Stimulated activated CD4-positive, alpha-beta T cell treated with anti-CD3 and anti-CD28 coated beads, Interleukin-4, amount 100 ng/mL, for 48 hours (primary cell): Measurements from ENCODE around the gene MAN1A2.
A peak's percentile ranks its signal among the peaks of the same experiment; 100 is the strongest.
"Not testable (repeated sequence)": the region's sequence is repeated elsewhere in the genome, so short reads cannot be mapped to it uniquely, and the experiment has no call there.

Experiments used
- DNase-seq, 2 donors: peaks; one replicate each; pipeline ENCODE4 v3.0.0-alpha.2; 2020; ENCODE audit warnings: low read depth in 2 of 2

MAN1A2 gene

DNA sequence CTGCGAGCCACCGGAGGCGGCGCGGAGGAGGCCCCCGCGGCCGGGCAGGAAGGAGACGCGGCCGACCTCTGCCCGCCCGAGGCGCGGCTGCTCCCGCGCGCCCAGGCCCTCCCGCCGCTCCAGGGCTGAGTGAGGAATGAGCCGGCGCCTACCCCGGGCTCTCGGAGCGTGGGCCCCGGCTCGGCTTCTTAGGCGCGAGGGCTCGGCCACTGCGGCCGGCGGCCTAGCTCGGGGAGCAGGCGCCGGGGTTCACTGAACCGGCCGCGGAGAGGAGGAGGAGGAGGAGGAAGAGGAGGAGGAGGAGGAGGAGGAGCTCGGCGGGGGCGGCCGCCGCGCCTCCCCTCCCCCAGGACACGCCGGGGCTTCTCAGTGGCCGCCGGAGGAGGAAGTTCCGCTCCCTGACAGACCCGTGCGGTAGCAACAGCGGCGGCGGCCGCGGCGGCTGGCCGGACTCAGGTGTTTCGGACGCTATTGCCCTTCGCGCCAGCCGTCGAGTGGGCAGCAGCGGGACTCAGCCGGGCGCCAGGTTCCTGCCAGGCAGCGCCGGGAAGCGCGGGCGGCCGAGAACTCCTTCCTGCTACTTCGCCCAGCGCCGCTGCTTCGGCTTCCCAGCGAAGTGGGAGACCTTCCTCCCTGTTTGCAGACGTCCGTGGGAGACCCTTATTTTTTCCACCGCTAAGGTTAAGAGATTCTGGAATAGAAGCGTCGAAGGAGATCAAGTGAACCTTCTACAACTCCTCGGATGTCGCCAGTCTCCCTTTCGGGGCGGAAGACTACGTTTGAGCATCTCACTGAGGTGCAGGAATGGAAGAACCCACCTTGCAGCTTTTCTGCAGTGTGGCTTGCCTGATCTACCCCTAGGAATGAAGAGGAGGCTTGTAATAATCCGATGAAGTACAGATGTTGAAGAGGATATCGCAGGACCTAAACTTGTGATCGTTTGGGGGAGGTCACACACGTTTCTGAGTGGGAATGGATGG is at the start of gene MAN1A2:
MAN1A2 (plus strand) TSS at position 404 of the 980 bp plus-strand sequence. CDS start 735 bp downstream, outside the sequence.
- DNase-seq, result peak; percentile 45 to 59

DNA sequence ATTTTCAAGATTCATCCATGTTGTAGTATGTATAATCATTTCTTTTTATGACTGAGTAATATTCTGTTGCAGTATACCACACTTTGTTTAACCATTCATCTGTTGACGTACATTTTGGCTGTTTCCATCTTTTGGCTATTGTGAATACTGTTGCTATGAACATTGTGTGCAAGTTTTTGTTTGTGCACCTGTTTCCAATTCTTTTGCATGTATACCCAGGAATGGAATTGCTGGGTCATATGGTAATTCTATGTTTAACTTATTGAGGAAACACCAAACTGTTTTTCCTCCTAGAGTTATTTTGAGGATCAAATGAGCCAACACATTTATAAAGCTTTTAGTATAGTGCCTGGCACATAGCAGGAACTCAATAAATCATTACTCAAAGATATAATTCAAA is 49.2 kb upstream of the MAN1A2 start:
- no peak for DNase-seq

DNA sequence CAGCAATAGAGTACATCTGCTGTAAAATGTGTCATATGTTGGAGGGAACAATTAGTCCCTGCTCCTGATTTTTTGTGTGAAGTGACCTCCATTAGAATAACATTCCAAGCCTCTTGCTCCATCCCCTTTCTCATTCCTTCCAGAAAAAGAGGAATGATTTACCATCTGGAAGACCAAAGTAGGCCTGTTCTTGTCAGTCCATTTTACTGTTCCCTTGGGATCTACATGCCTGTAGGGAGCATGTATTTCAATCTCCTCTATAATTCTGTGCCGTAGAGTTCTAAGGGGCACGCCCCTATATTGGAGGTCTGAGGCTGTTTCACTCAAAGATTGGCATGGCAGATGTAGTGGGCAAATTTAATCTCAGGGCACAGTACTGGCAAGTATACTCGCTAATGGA is 48.8 kb upstream of the MAN1A2 start:
- no peak for DNase-seq

DNA sequence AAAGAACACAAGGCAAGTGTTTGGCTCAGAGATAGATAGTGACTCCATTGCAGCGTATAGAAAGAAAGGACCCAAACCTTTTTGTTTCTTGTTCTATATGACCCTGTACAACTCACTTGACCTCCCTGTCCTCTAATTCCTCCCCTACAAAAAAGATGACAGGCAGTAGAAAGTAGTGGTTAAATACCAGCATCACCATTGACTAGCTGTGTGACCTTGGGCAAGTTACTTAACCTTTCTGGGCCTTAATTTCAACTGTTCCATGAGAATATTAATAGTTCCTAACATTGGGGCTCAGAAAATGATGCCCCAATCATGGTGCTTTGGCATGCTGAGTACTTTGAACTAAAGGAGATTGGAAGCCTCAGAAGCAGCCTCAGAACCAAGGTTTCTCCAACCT is 46.7 kb upstream of the MAN1A2 start:
- DNase-seq, result no peak

DNA sequence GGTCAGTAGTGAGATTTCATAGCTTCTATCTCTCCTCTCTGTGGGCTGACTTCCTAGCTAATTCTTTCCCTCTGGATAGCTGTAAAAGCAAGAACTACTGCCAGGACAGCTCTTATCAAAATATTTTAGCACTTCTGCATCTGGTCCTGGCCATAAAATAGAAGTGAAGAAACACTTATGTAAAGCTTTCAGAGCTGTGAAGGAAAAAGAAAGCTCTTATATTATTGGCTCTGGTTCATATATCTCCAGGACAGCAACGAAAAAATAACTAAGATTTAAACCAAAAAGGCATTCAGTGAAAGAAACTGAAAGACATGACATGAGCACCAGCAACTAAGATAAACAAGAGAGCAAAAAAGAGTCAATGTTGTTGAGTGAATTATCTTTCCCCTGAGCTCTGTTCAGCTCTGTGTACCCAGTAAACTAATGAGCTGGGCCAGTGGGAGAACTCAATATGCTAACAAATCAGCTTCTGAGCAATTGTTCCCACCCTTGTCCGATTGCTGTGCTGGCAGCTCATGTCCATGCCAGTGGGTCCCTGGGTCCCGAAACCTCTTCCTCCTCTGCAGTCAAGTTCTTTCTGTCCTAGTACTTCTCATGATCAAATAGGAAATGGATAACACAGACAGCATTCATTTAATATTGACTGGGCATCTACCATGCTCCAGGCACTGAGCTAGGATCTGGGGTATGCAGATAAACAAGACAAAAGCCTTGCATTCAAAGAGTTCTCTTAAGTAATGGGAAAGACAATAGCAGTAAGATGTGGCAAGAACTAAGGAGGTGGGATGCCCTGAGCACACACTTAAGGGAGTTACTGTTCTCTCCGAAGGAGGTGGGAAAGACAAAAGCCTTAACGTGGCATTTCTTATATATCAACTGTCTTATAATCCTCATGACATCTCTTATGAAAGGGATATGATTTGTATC is 45.3 kb upstream of the MAN1A2 start:
- DNase-seq, result no peak

DNA sequence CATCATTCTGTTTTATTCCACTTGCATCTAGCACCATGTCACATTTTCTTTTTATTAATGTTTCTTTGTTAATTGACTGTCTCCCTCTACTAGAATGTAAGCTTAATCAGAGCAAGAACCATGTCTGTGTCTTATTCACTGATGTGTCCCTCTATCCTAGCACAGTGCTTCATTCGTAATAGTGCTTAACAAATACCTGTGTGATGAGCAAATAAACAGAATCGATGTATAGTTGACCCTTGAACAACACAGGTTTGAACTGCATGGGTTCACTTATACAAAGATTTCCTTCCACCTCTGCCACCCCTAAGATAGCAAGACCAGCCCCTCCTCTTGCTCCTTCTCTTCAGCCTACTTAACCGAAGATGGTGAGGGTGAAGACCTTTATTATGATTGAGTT is 42.9 kb upstream of the MAN1A2 start:
- DNase-seq, result no peak

DNA sequence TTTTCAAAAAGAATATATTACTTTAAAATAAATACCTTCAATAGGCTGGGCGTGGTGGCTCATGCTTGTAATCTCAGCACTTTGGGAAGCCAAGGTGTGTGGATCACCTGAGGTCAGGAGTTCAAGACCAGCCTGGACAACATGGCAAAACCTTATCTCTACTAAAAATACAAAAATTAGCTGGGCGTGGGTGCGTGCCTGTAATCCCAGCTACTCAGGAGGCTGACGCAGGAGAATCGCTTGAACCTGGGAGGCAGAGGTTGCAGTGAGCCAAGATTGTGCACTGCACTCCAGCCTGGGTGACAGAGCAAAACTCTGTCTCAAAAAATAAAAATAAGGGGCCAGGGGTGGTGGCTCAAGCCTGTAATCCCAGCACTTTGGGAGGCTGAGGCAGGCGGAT is 41.2 kb upstream of the MAN1A2 start:
- DNase-seq, result not testable (repeated sequence)

DNA sequence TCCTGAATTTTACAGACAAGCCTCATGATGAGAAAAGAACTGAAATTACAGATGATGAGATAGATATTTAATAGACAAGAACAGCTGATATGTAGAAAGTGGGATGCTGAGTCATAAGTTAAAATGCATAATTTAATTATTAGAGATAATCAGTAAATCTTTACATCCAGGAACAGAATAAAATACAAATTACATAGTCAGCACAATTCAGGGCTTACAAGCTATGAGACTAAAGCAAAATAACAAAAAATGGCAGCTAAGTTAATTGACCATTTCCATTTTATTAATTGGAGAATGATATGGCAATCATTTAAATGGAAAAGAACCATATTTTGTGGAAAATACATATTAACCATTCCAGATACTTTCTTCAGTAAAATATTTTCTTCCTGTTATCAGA is 40.2 kb upstream of the MAN1A2 start:
- no peak for DNase-seq

DNA sequence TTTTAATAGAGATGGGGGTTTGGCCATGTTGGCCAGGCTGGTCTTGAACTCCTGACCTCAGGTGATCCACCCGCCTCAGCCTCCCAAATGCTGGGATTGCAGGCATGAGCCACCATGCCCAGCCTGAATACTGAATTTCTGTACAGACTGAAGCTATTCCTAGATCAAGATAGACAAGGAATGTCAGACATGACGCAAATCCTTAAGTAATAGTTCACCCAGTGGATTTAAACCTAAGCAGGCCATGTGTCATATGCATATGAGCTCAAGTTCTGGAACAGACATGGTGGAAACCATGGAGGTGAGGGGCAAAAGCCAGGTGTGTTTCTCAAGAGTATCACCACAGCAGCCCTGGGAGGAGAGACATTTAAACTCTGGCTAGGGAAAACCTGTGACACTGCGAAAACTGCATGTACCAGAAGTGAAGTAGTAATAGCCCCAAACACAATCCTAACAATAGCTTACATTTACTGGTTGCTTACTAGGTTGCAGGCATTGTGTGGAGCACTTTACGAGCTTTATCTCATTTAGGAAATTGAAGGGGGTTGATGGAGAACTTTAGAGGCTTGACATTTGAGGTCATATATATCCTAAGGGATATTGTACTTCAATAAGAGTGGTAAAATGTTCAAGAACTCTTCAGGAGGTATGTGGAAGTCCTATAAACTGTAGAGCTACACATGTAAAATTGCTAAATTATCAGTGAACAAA is 31.7 kb upstream of the MAN1A2 start:
- DNase-seq, result no peak

DNA sequence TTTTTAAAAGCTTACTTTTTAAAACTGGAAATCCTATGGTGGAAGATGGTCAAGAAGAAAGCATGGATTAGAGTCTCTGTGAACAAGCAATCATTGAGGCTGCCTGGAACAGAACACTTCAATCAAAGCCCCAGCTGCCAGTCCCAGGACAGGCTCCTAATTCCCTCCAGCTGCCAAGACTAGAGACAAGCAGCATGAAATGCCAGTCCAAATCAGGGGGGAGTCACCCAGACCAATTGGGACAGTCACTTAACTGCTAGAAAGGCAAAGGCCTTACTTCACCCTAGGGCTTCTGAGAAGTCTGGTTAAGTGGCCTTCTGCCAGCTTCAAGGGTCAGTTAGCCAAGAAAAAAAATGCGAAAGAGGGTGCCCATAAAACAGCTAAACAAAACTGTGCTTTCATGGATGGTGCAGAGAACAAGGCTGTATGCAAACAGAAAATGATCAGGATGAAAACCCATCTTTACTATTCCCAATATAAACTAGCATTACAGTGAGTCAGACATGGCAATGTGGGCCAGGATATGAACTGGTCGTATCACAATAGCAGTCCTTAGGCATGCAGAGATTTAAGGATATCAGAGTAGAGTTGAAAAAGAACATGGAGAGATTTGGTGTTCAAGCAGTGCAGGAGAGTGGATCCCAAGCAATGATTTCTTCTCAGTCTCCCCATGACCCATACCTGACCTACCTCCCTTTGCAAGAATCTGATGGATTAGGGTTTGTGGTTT is 31.0 kb upstream of the MAN1A2 start:
- no peak for DNase-seq

DNA sequence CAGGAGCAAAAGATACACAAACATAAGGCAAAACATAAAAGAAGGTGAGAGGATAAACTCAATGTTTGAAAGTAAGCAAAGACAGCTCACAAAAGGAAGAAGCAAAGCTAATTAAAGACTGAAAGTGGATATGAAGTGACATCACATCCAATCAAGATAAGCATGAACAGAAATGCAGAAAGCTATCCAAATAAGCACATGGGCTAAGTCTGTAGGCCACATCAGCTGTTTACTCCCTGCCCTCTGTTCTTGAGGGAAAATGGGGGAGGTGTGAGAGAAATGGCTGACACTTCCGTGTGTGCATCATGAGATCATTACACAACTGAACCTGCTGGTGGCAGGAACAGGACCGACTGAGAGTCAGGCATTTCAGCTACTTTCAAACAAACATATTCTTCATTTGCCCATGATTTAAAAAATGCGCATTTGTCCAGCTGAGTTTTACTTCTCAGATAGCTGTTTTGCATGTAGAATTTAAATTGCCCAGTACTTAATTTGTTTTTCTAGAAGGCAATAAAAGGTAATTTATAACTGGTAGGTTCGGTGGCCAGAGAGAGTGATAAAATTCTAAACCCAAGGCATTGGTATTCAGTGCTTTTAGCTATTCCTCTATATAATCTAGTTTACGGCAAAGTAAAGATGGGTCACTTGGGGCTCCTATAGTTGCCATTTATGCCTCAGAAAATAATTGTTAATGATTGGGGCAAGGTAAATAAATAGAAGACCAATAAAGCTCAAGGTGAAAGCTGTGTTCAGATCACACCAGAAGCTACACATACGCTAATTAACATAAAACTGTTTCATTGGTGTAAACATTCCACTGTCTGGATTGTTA is 27.2 kb upstream of the MAN1A2 start:
- no peak for DNase-seq

DNA sequence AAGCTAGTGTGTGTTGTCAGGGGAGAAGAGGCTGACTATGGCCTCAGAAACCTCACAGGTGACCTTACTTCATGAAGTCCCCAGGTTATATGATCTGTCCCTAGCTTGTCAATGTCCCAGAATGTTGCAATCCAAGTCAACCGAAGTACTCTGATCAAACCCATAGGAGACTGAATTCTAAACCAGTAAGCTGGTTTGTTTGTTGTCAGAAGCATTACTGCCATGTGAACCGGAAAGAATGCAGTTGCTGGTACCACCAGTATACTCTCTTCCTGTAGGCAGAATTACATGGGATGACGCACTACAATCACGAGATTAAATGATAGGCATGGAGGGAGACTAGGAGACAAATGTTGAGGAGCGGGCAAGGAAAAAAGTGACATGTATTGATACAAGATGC is 26.1 kb upstream of the MAN1A2 start:
- no peak for DNase-seq

DNA sequence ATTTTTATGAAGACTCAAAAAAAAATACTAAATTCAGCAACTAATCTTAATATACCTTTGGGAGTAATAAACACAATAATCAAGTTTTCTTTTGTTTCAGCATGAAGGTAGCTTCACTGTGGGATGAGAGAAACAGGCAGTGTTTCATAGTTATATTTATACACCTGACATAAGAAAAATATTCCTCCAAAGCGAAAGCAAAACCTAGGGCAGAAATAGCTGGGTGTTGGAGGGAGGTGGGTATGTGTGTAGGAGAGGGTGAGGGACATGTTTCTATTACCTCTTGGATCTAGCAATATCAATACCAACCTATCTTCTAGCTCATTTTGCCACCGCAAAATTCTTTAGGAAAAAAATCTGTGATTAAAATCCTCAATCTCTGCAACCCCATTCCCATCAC is 24.9 kb upstream of the MAN1A2 start:
- DNase-seq, result no peak

DNA sequence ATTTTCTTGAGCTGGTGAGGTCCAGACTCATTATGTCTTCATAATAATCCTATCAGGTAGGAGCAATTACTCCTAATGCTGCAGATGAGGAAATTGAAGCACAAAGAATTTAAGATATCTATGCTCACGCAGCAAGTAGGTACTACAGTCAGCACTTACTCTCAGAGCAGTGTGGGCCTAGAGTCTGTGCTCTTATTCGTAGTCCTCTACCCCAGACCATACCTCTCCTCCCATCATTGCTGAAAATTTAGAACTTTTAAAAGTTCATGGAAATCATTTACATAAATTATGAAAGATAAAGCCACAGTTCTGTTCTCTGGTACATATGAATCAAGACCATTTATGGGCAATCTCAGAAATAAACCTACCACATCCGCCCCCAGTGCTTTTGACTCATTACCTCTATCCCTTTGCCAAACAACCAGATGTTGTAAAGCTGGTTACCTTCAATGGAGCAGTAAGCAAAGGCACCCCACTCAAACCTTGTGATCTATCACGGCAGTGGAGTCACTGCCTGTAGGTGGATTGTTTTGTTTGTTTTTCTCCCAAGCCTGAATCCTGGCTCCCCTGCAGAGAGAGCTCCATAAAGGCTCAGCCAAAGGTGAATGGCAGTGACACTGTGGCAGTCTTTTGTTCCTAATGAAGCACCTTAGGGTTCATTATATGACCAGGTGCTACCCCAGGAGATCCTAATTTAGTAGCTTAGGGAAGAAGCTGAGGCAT is 20.9 kb upstream of the MAN1A2 start:
- DNase-seq, result no peak

DNA sequence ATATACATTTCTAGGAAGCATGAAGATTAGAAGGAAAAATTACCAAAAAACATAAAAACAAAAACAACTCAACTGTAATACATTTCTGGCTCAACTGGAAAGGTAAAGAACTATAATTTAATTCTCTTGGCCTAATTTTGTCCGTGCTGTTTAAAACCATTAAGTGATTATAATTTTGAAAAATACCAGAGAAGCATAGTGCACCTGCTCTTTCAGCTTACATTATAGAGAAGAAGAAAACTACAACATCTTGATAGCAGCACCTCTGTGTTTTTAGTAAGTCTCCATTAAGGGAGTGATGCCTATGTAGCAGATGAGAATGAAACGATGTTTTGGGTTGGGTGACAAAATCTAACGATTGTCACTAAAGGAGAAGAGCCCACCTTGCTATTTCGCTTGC is 19.3 kb upstream of the MAN1A2 start:
- DNase-seq, result no peak

DNA sequence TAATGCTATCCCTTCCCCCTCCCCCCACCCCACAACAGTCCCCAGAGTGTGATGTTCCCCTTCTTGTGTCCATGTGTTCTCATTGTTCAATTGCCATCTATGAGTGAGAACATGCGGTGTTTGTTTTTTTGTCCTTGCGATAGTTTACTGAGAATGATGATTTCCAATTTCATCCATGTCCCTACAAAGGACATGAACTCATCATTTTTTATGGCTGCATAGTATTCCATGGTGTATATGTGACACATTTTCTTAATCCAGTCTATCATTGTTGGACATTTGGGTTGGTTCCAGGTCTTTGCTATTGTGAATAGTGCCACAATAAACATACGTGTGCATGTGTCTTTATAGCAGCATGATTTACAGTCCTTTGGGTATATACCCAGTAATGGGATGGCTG is 14.6 kb upstream of the MAN1A2 start:
- not testable (repeated sequence) for DNase-seq

DNA sequence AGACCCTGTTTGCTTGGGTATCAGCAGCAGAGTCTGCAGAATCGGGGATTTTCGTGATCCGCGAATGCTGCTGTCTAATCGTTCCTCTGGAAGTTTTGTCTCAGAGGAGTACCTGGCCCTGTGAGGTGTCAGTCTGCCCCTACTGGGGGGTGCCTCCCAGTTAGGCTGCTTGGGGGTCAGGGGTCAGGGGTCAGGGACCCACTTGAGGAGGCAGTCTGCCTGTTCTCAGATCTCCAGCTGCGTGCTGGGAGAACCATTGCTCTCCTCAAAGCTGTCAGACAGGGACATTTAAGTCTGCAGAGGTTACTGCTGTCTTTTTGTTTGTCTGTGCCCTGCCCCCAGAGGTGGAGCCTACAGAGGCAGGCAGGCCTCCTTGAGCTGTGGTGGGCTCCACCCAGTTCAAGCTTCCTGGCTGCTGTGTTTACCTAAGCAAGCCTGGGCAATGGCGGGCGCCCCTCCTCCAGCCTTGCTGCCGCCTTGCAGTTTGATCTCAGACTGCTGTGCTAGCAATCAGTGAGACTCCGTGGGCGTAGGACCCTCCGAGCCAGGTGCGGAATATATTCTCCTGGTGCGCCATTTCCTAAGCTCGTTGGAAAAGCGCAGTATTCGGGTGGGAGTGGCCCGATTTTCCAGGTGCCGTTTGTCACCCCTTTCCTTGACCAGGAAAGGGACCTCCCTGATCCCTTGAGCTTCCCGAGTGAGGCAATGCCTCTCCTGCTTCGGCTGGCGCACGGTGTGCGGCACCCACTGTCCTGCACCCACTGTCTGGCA is 9.2 kb upstream of the MAN1A2 start:
- DNase-seq, result not testable (repeated sequence)

DNA sequence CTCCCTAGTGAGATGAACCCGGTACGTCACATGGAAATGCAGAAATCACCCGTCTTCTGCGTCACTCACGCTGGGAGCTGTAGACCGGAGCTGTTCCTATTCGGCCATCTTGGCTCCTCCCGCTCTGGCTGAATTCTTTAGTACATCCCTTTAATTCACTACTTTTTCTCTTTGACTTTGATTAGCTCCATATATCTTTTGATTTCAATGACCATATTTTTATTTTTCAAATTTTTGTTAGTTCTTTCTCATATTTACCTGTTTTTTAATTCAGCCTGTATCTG is 8.7 kb upstream of the MAN1A2 start:
- DNase-seq, result not testable (repeated sequence)
